COLO829 (cell line): ENCODE results near the gene BHLHA9.
"Not testable (repeated sequence)": the region's sequence is repeated elsewhere in the genome, so short reads cannot be mapped to it uniquely, and the experiment has no call there.

Source experiments
- DNase-seq: peaks from one replicate; pipeline ENCODE4 v3.0.0; 2012; ENCODE audit warnings: low spot score

BHLHA9 gene

GRCh38 chr17:1270210-1271029 lies at the start of gene BHLHA9:
TSS of gene BHLHA9 (plus strand) at chr17:1270444. CDS start at chr17:1270564, 120 bp downstream.
- DNase-seq: no peak

DNA sequence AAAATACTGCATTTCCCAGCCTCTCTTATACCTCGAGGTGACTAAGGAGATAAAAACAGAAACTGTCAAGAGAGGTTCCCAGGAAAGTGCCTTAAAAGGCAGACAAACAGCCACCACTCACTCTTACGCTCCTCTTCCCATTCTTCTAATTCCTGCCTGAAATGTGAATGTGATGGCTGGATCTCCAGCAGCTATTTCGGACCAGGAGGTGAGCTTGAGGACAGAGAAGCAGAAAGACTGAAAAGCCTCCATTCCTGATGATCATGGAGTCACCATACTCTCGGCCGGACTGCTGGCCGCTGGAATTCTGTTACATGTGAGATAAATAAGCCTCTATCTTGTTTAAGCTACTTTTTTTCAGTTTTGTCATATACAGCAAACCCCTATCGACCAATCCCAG lies 49.0 kb upstream of the BHLHA9 start:
- DNase-seq: no peak

DNA sequence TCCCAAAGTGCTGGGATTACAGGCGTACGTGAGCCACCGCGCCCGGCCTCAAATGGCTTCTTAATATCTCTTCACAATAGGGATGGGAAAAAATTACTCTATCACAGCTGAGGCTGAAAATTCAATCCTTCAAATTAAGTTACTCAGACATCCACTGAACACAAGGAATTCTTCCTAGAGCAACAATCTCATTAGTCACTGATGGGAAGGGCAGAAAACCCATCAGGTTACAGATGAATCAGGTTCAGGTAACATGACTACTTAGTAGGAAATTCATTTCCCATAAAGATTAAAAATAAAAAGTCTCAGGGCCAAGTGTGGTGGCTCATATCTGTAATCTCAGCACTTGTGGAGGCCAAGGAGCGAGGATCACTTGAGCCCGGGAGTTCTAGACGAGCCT lies 47.9 kb upstream of the BHLHA9 start:
- no peak for DNase-seq

- DNase-seq: no peak
Measured at GRCh38 chr17:1223662-1224061, 46.6 kb upstream of the BHLHA9 start.

GRCh38 chr17:1224330-1224729 lies 45.9 kb upstream of the BHLHA9 start:
- DNase-seq: no peak

- DNase-seq: no peak
Measured at GRCh38 chr17:1226308-1226707, 43.9 kb upstream of the BHLHA9 start.

GRCh38 chr17:1227365-1227764 lies 42.9 kb upstream of the BHLHA9 start:
- DNase-seq: no peak

- no peak for DNase-seq
Measured at GRCh38 chr17:1227917-1228780, 42.1 kb upstream of the BHLHA9 start.

DNA sequence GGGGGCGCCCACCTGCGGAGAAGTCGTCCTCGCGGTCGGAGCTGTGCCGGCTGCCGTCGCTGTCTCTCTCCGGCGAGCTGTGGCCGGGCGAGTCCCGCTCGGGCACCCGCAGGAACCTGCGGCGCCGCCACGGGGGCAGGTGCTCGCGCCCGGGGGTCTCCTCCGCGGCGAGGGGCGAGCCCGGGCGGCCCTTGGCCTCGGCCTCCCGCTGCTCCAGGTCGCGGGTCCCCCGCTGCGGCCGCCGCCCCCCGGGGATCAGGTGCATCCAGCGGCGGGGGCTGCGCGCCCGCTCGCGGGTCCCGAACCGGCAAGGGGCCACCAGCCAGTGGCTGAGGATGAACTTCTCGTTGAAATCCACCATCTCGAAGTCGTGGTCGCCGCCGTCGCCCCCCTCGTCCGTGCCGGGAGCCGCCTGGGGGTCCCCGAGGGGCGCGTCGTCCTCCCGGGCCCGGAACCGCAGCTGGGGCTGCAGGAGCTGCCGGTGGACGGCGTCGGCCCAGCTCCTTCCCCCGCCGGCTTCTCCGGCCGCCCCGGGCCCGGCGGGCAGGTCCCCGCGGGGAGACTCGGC lies 41.4 kb upstream of the BHLHA9 start:
- DNase-seq: no peak

DNA sequence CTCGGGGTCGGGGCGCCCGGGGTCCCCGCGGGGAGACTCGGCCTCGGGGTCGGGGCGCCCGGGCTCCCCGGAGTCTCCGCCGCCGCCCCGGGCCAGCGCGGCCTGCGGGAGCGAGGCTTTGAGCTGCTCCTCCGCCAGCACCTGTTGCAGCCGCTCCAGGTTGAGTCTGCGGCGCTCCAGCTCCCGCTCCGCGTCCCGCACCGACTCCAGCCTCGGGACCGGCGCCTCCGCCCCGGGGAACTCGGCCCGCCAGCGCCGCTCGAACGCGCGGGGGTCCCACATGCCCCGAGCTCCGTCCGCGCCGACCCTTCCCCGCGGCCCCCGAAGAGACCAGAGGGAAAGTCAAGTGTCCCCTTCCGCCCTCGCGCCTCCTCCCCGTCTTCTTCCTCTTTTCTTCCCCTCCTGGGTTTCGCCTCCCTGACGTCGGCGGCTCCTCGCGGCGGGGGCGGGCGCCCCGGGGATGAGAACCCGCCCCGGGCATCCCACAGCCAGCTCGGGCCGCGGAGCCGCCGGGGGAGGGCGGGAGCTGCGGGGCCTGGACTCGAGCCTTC lies 40.8 kb upstream of the BHLHA9 start:
- DNase-seq: no peak

GRCh38 chr17:1229900-1230501 lies 40.2 kb upstream of the BHLHA9 start:
- no peak for DNase-seq

- DNase-seq: no peak
Measured at GRCh38 chr17:1231456-1231855, 38.8 kb upstream of the BHLHA9 start.

DNA sequence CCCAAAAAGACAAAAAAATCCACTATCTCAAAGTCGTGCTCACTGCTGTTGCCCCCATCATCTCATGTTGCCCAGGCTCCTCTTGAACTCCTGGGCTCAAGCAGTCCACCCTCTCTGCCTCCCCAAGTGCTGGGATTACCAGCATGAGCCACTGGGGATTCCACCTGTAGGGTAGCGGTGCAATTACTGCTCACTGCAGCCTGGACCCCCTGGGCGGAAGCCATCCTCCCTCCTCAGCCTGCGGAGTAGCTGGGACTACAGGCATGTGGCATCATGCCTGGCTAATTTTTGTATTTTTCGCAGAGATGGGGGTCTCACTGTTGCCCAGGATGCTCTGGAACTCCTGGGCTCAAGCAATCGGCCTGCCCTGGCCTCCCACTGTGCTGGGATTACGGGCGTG lies 37.9 kb upstream of the BHLHA9 start:
- DNase-seq: no peak

DNA sequence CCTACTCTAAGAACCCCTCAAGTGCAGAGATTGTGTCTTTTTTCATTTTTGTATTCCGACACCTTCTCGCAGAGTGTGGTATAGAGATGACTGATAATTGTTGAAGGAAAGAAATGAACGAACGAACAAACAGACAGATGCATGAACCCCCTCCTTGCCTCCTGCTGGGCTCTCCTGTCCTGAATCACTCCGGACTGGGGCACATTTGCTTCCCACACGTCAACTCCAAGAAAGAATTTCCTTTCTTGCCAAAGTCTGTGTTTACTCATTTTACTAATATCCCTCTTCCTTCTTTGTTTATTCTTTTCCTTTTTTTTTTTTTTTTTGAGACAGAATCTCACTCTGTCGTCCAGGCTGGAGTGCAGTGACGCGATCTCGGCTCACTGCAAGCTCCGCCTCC lies 37.5 kb upstream of the BHLHA9 start:
- DNase-seq: no peak

GRCh38 chr17:1234455-1234854 lies 35.8 kb upstream of the BHLHA9 start:
- no peak for DNase-seq

- DNase-seq: no peak
Measured at GRCh38 chr17:1237471-1237870, 32.8 kb upstream of the BHLHA9 start.

DNA sequence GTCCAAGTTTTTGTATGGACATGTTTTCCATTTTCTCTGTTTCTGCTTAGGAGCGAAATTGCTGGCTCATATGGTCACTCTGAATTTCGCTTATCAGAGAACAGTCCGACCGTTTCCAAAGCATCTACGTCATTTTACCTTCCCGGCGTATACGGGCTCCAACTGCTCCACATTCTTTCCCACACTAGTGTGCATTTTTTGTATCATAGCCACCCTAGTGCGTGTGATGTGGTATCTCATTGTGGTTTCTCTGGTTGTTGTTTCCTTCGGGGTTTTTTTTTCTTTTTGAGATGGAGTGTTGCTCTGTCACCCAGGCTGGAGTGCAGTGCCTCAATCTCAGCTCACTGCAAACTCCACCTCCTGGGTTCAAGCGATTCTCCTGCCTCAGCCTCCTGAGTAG lies 31.0 kb upstream of the BHLHA9 start:
- no peak for DNase-seq

GRCh38 chr17:1240426-1240825 lies 29.8 kb upstream of the BHLHA9 start:
- DNase-seq: not testable (repeated sequence)

DNA sequence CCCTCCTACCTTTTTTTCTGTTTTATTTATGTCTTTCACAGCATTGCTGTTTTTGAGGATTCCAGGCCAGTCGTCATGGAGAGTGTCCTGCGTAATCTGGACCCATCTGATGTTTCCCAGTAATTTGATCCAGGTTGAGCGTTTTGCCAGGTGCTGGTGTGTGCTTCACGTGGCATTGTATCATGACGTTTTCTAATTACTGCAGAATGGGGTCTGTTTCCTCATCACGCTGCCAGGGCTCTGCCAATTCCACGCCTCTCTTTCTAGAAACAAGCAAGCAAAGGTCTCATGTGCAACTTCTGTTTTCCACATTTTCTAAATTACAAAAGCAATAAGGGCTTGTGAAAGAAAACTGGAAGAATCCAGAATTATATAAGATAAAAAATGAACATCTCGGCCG lies 28.3 kb upstream of the BHLHA9 start:
- DNase-seq: no peak

DNA sequence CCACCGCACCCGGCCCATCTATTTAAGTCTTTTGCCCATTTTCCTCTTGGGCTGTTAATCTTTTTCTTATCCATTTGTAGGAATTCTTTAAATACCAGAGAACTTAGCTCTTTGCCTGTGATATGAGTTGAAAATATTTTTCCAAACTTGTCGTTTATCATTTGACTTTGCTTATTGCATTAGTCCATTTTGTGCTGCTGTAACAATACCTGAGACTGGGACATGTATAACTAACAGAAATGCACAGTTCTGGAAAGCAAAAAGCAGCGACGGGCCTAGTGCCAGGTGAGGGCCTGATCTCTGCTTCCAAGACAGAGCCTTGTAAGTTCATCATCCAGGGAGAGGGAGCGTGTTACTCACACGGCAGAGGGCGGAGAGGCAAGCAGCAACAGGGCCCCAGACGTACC lies 25.6 kb upstream of the BHLHA9 start:
- DNase-seq: no peak

DNA sequence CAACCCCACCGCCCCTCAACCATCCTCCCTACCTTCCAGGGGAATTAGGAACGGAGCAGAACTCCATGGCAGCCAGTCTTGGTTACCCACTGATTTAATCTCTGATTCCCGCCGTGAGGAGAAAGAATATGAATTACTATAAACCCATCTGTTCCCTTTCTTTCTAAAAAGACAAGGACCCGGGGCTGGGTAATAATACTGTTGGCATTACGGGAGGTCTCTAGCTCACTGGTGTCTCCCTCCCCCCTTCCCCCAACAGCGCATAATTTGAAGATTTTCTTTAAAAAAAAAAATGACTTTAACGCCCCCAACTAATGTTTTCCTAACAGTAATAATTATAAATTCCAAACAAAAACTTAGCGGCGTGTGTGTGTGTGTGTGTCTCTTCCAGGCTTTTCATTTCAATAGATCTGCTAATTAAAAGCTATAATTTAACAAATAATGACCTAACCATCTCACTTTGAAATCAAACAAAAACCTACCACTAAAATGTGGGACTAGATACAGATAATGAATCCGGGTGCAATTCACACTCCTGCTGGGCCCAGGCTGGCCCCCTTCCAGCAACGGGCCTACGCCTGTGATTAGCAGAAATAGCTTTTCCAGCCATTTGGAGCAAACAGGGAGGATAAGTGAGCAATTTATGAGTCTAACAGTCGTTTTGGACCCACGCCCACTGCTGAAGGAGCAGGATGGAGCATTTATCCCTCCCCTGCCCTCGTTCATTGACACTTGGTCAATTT lies 18.2 kb upstream of the BHLHA9 start:
- no peak for DNase-seq
